HG03442 (cell line): ENCODE measurements around the gene MAPK11.
"Not testable (repeated sequence)": the region's sequence is repeated elsewhere in the genome, so short reads cannot be mapped to it uniquely, and the experiment has no call there.

ENCODE experiments used
- ATAC-seq: cut with Tn5 transposase; IDR thresholded peaks from one replicate; pipeline ENCODE4 v1.9.1; 2021; ENCODE audit warnings: mild to moderate bottlenecking, moderate library complexity; ENCODE audit not compliant: unreplicated experiment

Gene MAPK11

GRCh38 chr22:50278956-50279619 is 8.9 kb upstream of the MAPK11 start:
- ATAC-seq: no peak

- ATAC-seq: no peak
Observed at GRCh38 chr22:50278461-50278860, 8.3 kb upstream of the MAPK11 start.

GRCh38 chr22:50277761-50278160 is 7.6 kb upstream of the MAPK11 start:
- no peak for ATAC-seq

- peak; percentile 60 for ATAC-seq
Observed at GRCh38 chr22:50276143-50276542, 6.0 kb upstream of the MAPK11 start.

GRCh38 chr22:50275181-50276055 is 5.2 kb upstream of the MAPK11 start:
- no peak for ATAC-seq

- no peak for ATAC-seq
Observed at GRCh38 chr22:50274771-50275170, 4.6 kb upstream of the MAPK11 start.

- no peak for ATAC-seq
Observed at GRCh38 chr22:50274311-50274710, 4.1 kb upstream of the MAPK11 start.

- not testable (repeated sequence) for ATAC-seq
Observed at GRCh38 chr22:50273781-50274180, 3.6 kb upstream of the MAPK11 start.

- not testable (repeated sequence) for ATAC-seq
Observed at GRCh38 chr22:50273352-50273751, 3.2 kb upstream of the MAPK11 start.

GRCh38 chr22:50272044-50272802 is 2.0 kb upstream of the MAPK11 start:
- no peak for ATAC-seq

GRCh38 chr22:50271519-50271970 is 1.4 kb upstream of the MAPK11 start:
- no peak for ATAC-seq

GRCh38 chr22:50270666-50271394 is 650 bp upstream of the MAPK11 start:
- ATAC-seq: no peak

GRCh38 chr22:50269573-50269969 is 609 bp downstream of the MAPK11 start:
- no peak for ATAC-seq

GRCh38 chr22:50268655-50269113 is 1.5 kb downstream of the MAPK11 start:
- ATAC-seq: no peak

GRCh38 chr22:50267591-50268390 is 2.4 kb downstream of the MAPK11 start:
- ATAC-seq: no peak

GRCh38 chr22:50266994-50267393 is 3.2 kb downstream of the MAPK11 start:
- ATAC-seq: no peak

GRCh38 chr22:50264946-50265669 is 5.1 kb downstream of the MAPK11 start:
- no peak for ATAC-seq

- ATAC-seq: no peak
Observed at GRCh38 chr22:50264104-50264745, 6.0 kb downstream of the MAPK11 start.
